Naive B cell (primary cell): Measurements from ENCODE around the gene GALNT8. TPM values are rescaled to one million over a fixed set of nuclear protein-coding genes. Genes with fewer than 3 reads are reported as not detected.

Experiments
- ATAC-seq, 2 donors: fragments of 150-1000 bp; cut with Tn5 transposase; 2 replicates each; pipeline ENCODE4 v1.10.0; 2021; ENCODE audit warnings: low read depth in 2 of 2, mild to moderate bottlenecking in 2 of 2, moderate library complexity in 2 of 2
- DNase-seq: peaks from one replicate; pipeline ENCODE4 v3.0.0; 2022
- H3K27ac Mint-ChIP-seq, 6 donors: one replicate each; pipeline ENCODE4 v1.8.0; 2020 to 2022; ENCODE audit warnings: mild to moderate bottlenecking in 6 of 6, mixed read lengths in 6 of 6, moderate library complexity in 5 of 6, inconsistent platforms in 2 of 6
- H3K27me3 Mint-ChIP-seq, 3 donors: one replicate each; pipeline ENCODE4 v1.8.0; 2021 to 2022; ENCODE audit warnings: mixed read lengths in 3 of 3, mild to moderate bottlenecking in 1 of 3
- H3K36me3 Mint-ChIP-seq, 2 donors: one replicate each; pipeline ENCODE4 v1.8.0; 2020 to 2022; ENCODE audit warnings: mixed read lengths in 2 of 2, inconsistent platforms in 1 of 2, mild to moderate bottlenecking in 1 of 2
- H3K4me1 Mint-ChIP-seq, 3 donors: one replicate each; pipeline ENCODE4 v1.8.0; 2020 to 2022; ENCODE audit warnings: mixed read lengths in 3 of 3, inconsistent platforms in 1 of 3, mild to moderate bottlenecking in 1 of 3, moderate library complexity in 1 of 3
- H3K4me3 Mint-ChIP-seq, 8 donors: one replicate each; pipeline ENCODE4 v1.8.0; 2020 to 2022; ENCODE audit warnings: mild to moderate bottlenecking in 8 of 8, mixed read lengths in 8 of 8, moderate library complexity in 8 of 8, inconsistent platforms in 2 of 8
- H3K9me3 Mint-ChIP-seq, 7 donors: one replicate each; pipeline ENCODE4 v1.8.0; 2020 to 2022; ENCODE audit warnings: mixed read lengths in 7 of 7, mild to moderate bottlenecking in 5 of 7, inconsistent platforms in 2 of 7, moderate library complexity in 1 of 7
- polyA plus RNA-seq, 6 donors: library from polyadenylated mRNA; unstranded; fragments of 300-500 nt; fragmentation: Illumina TruSeq; gene quantifications; one replicate each; pipeline ENCODE4 v1.2.3, GENCODE V29; 2021; ENCODE audit warnings: low read depth in 6 of 6

Gene GALNT8
- polyA plus RNA-seq, 6 donors from 2014 or later: 1.1 to 1.7 (median 1.2) TPM; not detected in 1

DNA sequence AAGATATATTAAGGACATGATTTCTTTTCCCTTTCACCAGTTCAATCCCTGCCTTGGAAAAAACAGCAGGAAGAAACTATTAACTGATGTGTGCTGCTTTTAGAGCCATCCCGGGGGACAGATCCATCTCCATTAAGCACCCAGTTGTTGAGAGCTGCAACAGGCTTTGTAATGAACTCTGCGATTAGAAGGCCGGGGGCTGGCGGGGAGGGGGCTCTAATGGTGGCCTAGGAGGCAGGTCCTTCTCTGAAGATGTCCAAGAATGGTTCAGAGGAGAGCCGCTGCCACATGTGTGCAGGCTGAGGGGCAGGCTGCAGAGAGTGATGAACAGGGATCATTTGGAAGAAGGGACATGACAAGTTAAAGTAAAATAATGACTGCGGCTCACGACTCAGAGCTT lies 67.8 kb downstream of the GALNT8 start:
- Mint-ChIP-seq H3K27me3 (peaks cover 21 to 62% (median 53%) of the 10 kb centered on the region in 3 donors), H3K27ac (no peak overlapping the region), H3K4me3 (no peak overlapping the region), H3K9me3 (peaks cover 5 to 35% (median 29%) of the 10 kb centered on the region in 7 donors), H3K36me3 (peaks cover 4 to 18% of the 10 kb centered on the region in 2 donors), H3K4me1 (no peaks in the 10 kb centered on the region)
- DNase-seq: no peak
- no peak for ATAC-seq

GRCh38 chr12:4789776-4790175 lies 69.6 kb downstream of the GALNT8 start:
- peaks cover 26 to 70% (median 52%) of the 10 kb centered on the region in 3 donors for H3K27me3 Mint-ChIP-seq
- peaks cover 0 to 13% of the 10 kb centered on the region in 2 donors for H3K36me3 Mint-ChIP-seq
- DNase-seq (no peak), ATAC-seq (no peak)
- peaks cover under 1 to 19% (median 14%) of the 10 kb centered on the region in 7 donors for H3K9me3 Mint-ChIP-seq
- H3K27ac Mint-ChIP-seq: no peak overlapping the region
- H3K4me3 Mint-ChIP-seq: no peak overlapping the region
- H3K4me1 Mint-ChIP-seq: no peaks in the 10 kb centered on the region

DNA sequence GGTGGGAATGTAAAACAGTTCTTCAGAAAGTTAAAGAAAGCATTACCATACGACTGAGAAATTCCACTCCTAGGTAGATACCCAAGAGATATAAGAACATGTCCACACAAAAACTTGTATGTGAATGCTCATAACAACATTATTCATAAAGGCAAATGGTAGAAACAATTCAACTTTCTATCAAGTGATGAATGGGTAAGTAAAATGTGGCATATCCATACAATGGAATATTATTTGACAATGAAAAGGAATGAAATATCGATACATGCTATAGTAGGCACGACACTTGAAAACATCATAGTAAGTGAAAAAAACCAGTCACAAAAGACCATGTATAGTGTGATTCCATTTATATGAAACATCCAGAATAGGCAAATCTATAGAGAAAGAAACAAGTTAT lies 71.3 kb downstream of the GALNT8 start:
- DNase-seq (no peak), ATAC-seq (no peak)
- Mint-ChIP-seq H3K9me3 (peaks cover 0 to 14% (median 10%) of the 10 kb centered on the region in 7 donors), H3K36me3 (peaks cover 0 to 7% of the 10 kb centered on the region in 2 donors), H3K4me1 (no peaks in the 10 kb centered on the region), H3K27ac (no peak overlapping the region), H3K4me3 (no peak overlapping the region), H3K27me3 (peaks cover 22 to 54% (median 41%) of the 10 kb centered on the region in 3 donors)

GRCh38 chr12:4794491-4794890 lies 74.3 kb downstream of the GALNT8 start:
- DNase-seq (no peak), ATAC-seq (no peak)
- peaks cover 11 to 67% (median 50%) of the 10 kb centered on the region in 3 donors for H3K27me3 Mint-ChIP-seq
- no peak overlapping the region for H3K27ac Mint-ChIP-seq
- peaks cover 0 to 11% (median 10%) of the 10 kb centered on the region in 7 donors for H3K9me3 Mint-ChIP-seq
- no peak overlapping the region for H3K4me3 Mint-ChIP-seq
- no peaks in the 10 kb centered on the region for H3K4me1 Mint-ChIP-seq
- H3K36me3 Mint-ChIP-seq: peaks cover 0 to under 1% of the 10 kb centered on the region in 2 donors

DNA sequence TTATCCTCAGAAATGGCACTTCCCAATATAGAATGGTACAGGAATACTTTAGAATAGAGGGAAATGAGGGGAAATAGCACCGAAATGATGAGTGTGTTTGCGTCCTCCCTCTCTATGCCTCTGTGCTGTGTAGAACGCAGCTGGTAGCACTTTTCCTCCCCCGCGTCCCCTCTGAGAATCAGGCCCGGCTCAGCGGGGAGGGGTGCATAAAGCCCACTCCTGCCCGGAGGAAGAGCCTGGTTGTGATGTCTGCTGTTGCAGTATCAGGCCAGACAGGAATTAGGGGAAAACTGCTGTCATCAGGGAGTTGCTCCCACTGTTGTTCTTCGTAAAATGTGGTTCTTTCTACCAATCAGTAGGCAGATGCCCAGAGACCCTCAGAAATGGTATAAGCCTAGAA lies 76.0 kb downstream of the GALNT8 start:
- H3K4me3 Mint-ChIP-seq: no peak overlapping the region
- DNase-seq: no peak
- no peak for ATAC-seq
- H3K36me3 Mint-ChIP-seq: no peaks in the 10 kb centered on the region
- peak overlapping the region in 1 of 6 donors; percentile 8 for H3K27ac Mint-ChIP-seq
- no peaks in the 10 kb centered on the region for H3K4me1 Mint-ChIP-seq
- H3K27me3 Mint-ChIP-seq: peaks cover 17 to 58% (median 53%) of the 10 kb centered on the region in 3 donors
- H3K9me3 Mint-ChIP-seq: peaks cover 0 to 12% (median 7%) of the 10 kb centered on the region in 7 donors

DNA sequence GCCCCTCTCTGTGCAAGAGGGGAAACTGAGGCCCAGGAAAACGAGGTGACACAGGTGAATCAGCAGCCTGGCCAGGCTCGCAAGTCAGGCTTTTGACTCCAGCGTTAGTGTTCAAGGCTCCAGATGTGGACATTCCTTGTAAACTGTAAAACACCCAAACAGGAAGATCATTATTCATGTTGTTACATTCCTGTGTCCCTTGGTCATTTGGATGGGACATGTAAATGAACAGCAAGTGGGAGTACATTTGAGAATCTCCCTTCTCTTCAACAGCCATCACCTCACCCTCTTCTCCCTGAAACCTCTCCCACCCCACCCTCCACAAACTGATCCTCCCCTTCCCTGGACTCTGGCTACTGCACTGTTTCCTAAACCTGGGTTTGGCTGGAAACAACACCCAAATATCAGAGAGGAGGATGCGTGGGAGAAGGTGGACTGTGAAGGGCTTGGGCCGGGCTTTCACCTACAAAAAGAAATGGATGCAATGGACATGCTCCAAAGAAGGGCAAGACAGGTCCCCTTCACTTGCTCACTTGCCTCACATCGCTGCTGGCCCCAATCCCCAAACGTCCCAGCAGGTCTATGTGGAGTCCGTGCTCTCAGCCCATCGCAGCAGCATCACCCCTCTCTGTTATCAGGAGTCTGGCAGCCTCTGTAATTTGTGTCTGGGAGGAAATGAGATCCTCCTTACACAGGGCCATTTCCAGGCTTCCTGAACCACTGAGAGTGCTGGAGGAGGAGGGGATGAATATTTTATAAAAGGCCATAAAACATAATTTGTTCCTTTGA lies 76.7 kb downstream of the GALNT8 start:
- Mint-ChIP-seq H3K36me3 (no peaks in the 10 kb centered on the region), H3K4me1 (no peaks in the 10 kb centered on the region), H3K9me3 (peaks cover 0 to 5% (median under 1%) of the 10 kb centered on the region in 7 donors), H3K27ac (peak overlapping the region in 1 of 6 donors; percentile 45), H3K27me3 (peaks cover 17 to 52% (median 49%) of the 10 kb centered on the region in 3 donors), H3K4me3 (no peak overlapping the region)
- DNase-seq (no peak), ATAC-seq (no peak)

GRCh38 chr12:4800555-4800954 lies 80.4 kb downstream of the GALNT8 start:
- Mint-ChIP-seq H3K4me3 (no peak overlapping the region), H3K27me3 (peaks cover 14 to 32% (median 29%) of the 10 kb centered on the region in 3 donors), H3K4me1 (no peaks in the 10 kb centered on the region), H3K36me3 (no peaks in the 10 kb centered on the region), H3K27ac (peak overlapping the region in 1 of 6 donors; percentile 45), H3K9me3 (peaks cover 0 to 3% (median 0%) of the 10 kb centered on the region in 7 donors)
- ATAC-seq: no peak
- no peak for DNase-seq

- Mint-ChIP-seq H3K4me1 (peaks cover 6 to 7% (median 6%) of the 10 kb centered on the region in 3 donors), H3K4me3 (no peak overlapping the region), H3K36me3 (no peaks in the 10 kb centered on the region), H3K27me3 (peaks cover 12 to 20% (median 20%) of the 10 kb centered on the region in 3 donors), H3K9me3 (peaks cover 0 to 3% (median 0%) of the 10 kb centered on the region in 7 donors), H3K27ac (no peak overlapping the region)
- DNase-seq (no peak), ATAC-seq (peak; percentile 35 to 52)
These were observed 82.6 kb downstream of the GALNT8 start for GRCh38 chr12:4802841-4803240.

- Mint-ChIP-seq H3K36me3 (peaks cover 0 to 7% of the 10 kb centered on the region in 2 donors), H3K9me3 (no peaks in the 10 kb centered on the region), H3K27ac (peak overlapping the region in 1 of 6 donors; percentile 60), H3K27me3 (peaks cover 20 to 26% (median 20%) of the 10 kb centered on the region in 3 donors), H3K4me3 (peak overlapping the region in 1 of 8 donors; percentile 83), H3K4me1 (peaks cover 29 to 35% (median 32%) of the 10 kb centered on the region in 3 donors)
- ATAC-seq (no peak), DNase-seq (no peak)
These were observed 86.4 kb downstream of the GALNT8 start for GRCh38 chr12:4806439-4807115.

DNA sequence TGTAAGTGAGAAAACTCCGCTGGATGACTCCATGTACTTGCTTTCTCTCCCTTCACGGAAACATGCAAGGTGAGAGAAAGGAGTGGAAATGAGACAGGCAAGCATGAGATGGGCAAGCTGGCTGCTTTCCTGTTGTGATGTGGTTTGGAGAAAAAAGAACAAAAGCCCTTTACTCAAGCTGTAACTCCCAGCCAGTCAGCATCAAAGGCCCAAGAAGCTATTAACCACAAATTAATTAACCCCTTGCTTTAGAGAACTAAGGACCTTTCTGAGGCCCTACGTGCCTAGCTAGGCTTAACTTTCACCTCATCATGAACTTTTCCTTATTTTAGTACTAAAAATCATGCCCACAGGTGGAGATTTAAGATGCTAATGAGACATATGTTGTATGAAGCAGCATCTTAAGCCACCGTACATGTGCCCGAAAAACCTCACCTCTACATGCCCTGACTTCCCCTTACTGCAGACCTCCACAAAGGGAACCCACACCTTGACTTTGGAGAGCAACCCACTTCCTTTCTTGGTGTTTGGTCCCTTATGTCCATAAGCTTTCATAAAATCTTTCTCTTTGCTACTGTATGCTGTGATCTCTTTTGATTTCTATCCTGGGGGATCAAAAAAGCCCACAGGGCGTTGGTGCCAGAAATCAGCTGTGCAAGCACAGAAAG lies 87.0 kb downstream of the GALNT8 start:
- Mint-ChIP-seq H3K27me3 (peaks cover 24 to 31% (median 24%) of the 10 kb centered on the region in 3 donors), H3K36me3 (peaks cover 0 to 10% of the 10 kb centered on the region in 2 donors), H3K9me3 (no peaks in the 10 kb centered on the region), H3K4me1 (peaks cover 31 to 38% (median 33%) of the 10 kb centered on the region in 3 donors), H3K4me3 (peak overlapping the region in 1 of 8 donors; percentile 83), H3K27ac (peak overlapping the region in 2 of 6 donors; percentile 9 to 67)
- peak in 1 of 2 donors; percentile 19 for ATAC-seq
- DNase-seq: no peak

DNA sequence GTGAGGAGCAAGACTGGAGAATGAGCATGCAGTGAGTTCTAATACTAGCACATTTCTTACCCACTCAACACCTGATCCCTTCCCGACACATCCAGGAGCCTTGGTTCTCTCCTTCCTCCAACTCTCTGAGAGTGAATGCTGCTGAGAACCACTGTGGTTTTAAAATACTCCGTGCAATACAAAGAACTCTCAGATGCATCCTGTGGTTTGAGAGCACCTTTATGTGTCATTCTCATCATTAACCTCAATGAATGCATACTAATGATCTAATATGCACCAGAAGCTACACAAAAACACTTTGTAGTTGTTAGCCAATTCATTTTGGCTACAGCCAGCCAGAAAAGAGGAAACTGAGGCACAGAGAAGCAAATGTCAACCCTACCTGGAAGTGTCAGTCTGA lies 87.6 kb downstream of the GALNT8 start:
- no peak for ATAC-seq
- H3K27ac Mint-ChIP-seq: peak overlapping the region in 2 of 6 donors; percentile 9 to 67

GRCh38 chr12:4809013-4809448 lies 88.8 kb downstream of the GALNT8 start:
- peak overlapping the region in 3 of 6 donors; percentile 21 to 44 (median 32) for H3K27ac Mint-ChIP-seq
- H3K4me1 Mint-ChIP-seq: peaks cover 35 to 38% (median 36%) of the 10 kb centered on the region in 3 donors
- peak; percentile 71 for ATAC-seq
- peaks cover 19 to 28% (median 24%) of the 10 kb centered on the region in 3 donors for H3K27me3 Mint-ChIP-seq
- H3K9me3 Mint-ChIP-seq: no peaks in the 10 kb centered on the region
- peak overlapping the region; percentile 81 to 90 (median 86) for H3K4me3 Mint-ChIP-seq
- H3K36me3 Mint-ChIP-seq: peaks cover 0 to 10% of the 10 kb centered on the region in 2 donors
- DNase-seq: no peak

More for the DNA sequence above, 87.6 kb downstream of the GALNT8 start:
- Mint-ChIP-seq H3K27me3 (peaks cover 24 to 31% (median 24%) of the 10 kb centered on the region in 3 donors), H3K4me3 (peak overlapping the region in 3 of 8 donors; percentile 34 to 88 (median 83)), H3K4me1 (peaks cover 31 to 38% (median 35%) of the 10 kb centered on the region in 3 donors), H3K9me3 (no peaks in the 10 kb centered on the region), H3K36me3 (peaks cover 0 to 10% of the 10 kb centered on the region in 2 donors)
- DNase-seq: no peak
